Osteoblast (primary cell): Measurements from ENCODE around the gene MORN4. TPM values are rescaled to one million over a fixed set of nuclear protein-coding genes. Genes with fewer than 3 reads are reported as not detected.
A peak's percentile ranks its signal among the peaks of the same experiment; 100 is the strongest.
"Not testable (repeated sequence)": the region's sequence is repeated elsewhere in the genome, so short reads cannot be mapped to it uniquely, and the experiment has no call there.

Source experiments
- DNase-seq: peaks from one replicate; pipeline ENCODE4 v3.0.0; 2011; ENCODE audit warnings: low spot score, mixed read lengths; ENCODE audit not compliant: insufficient read length; ENCODE audit errors: missing footprints
- H2AFZ ChIP-seq: 2 replicates; pipeline ENCODE4 v1.6.0; 2011; ENCODE audit warnings: mild to moderate bottlenecking, low read length
- H3K27ac ChIP-seq: 2 replicates; pipeline ENCODE4 v1.5.1; 2011; ENCODE audit warnings: mild to moderate bottlenecking, low read depth, low read length, moderate library complexity
- H3K27me3 ChIP-seq: 2 replicates; pipeline ENCODE4 v1.6.0; 2012; ENCODE audit warnings: mild to moderate bottlenecking, control low read depth, inconsistent platforms, low read length, moderate library complexity; ENCODE audit not compliant: insufficient read depth
- H3K36me3 ChIP-seq: 2 replicates; pipeline ENCODE4 v1.5.1; 2011; ENCODE audit warnings: mild to moderate bottlenecking, low read length, control low read depth, moderate library complexity; ENCODE audit not compliant: insufficient read depth
- H3K4me1 ChIP-seq: 2 replicates; pipeline ENCODE4 v1.5.1; 2011; ENCODE audit warnings: mild to moderate bottlenecking, low read length, control low read depth, moderate library complexity; ENCODE audit not compliant: insufficient read depth
- H3K4me2 ChIP-seq: 2 replicates; pipeline ENCODE4 v1.6.0; 2011; ENCODE audit warnings: mild to moderate bottlenecking, low read length; ENCODE audit not compliant: insufficient read depth
- H3K4me3 ChIP-seq: fragments of 200-600 bp; sonication (generic); 3 replicates; pipeline ENCODE4 v1.5.1; 2012; ENCODE audit warnings: mild to moderate bottlenecking, low read length, inconsistent platforms; ENCODE audit not compliant: insufficient read depth
- H3K79me2 ChIP-seq: 2 replicates; pipeline ENCODE4 v1.6.0; 2012; ENCODE audit warnings: mild to moderate bottlenecking, low read length, control low read depth, inconsistent platforms; ENCODE audit not compliant: insufficient read depth
- H3K9me3 ChIP-seq: 2 replicates; pipeline ENCODE4 v1.5.1; 2011; ENCODE audit warnings: low read depth, low read length, control low read depth
- H4K20me1 ChIP-seq: 2 replicates; pipeline ENCODE4 v1.6.0; 2012; ENCODE audit warnings: mild to moderate bottlenecking, low read length, control low read depth; ENCODE audit not compliant: insufficient read depth
- CTCF ChIP-seq: IDR thresholded peaks from 2 replicates; pipeline ENCODE4 v1.5.1; 2011; ENCODE audit warnings: mild to moderate bottlenecking, low read depth, low read length, moderate library complexity; ENCODE audit errors: extremely low read depth
- total RNA-seq: library from RNA; depleted of rRNA; stranded (reverse); fragments of >200 nt; gene quantifications from 2 replicates; pipeline ENCODE4 v1.2.3, GENCODE V29; 2012

The MORN4 gene
- total RNA-seq, 1 donor, result 4.0 TPM

GRCh38 chr10:97647556-97647955 lies 14.3 kb upstream of the MORN4 start:
- Histone ChIP-seq H3K79me2 (peaks cover 82% of the 10 kb centered on the region), H3K4me2 (peak overlapping the region; percentile 40)

GRCh38 chr10:97644936-97645335 lies 11.6 kb upstream of the MORN4 start:
- DNase-seq, result no peak
- H3K79me2 ChIP-seq, result peaks cover 77% of the 10 kb centered on the region

More at GRCh38 chr10:97647556-97647955, 14.3 kb upstream of the MORN4 start:
- no peak overlapping the region for H2AFZ ChIP-seq
- no peak for TF ChIP-seq CTCF
- H4K20me1 ChIP-seq, result peaks cover 2% of the 10 kb centered on the region
- peak; percentile 47 for DNase-seq
- H3K27me3 ChIP-seq, result no peaks in the 10 kb centered on the region
- H3K9me3 ChIP-seq, result no peaks in the 10 kb centered on the region
- H3K4me3 ChIP-seq, result no peak overlapping the region
- H3K27ac ChIP-seq, result peak overlapping the region; percentile 28
- H3K36me3 ChIP-seq, result peaks cover 41% of the 10 kb centered on the region
- H3K4me1 ChIP-seq, result peaks cover 45% of the 10 kb centered on the region

GRCh38 chr10:97643441-97643985 lies 10.2 kb upstream of the MORN4 start:
- no peak overlapping the region for H3K4me3 ChIP-seq
- DNase-seq, result no peak
- H3K36me3 ChIP-seq, result peaks cover 21% of the 10 kb centered on the region
- peaks cover 37% of the 10 kb centered on the region for H3K4me1 ChIP-seq
- TF ChIP-seq CTCF, result no peak
- peaks cover 7% of the 10 kb centered on the region for H4K20me1 ChIP-seq
- H3K79me2 ChIP-seq, result peaks cover 73% of the 10 kb centered on the region
- H3K27ac ChIP-seq, result no peak overlapping the region
- no peaks in the 10 kb centered on the region for H3K9me3 ChIP-seq
- H3K27me3 ChIP-seq, result no peaks in the 10 kb centered on the region
- no peak overlapping the region for H2AFZ ChIP-seq
- H3K4me2 ChIP-seq, result no peak overlapping the region

More at GRCh38 chr10:97644936-97645335, 11.6 kb upstream of the MORN4 start:
- Histone ChIP-seq H3K4me1 (peaks cover 50% of the 10 kb centered on the region), H3K9me3 (no peaks in the 10 kb centered on the region), H3K4me3 (no peak overlapping the region), H2AFZ (no peak overlapping the region), H3K36me3 (peaks cover 21% of the 10 kb centered on the region), H3K4me2 (no peak overlapping the region), H3K27me3 (no peaks in the 10 kb centered on the region), H3K27ac (peak overlapping the region; percentile 52), H4K20me1 (peaks cover 7% of the 10 kb centered on the region)
- TF ChIP-seq CTCF, result no peak

GRCh38 chr10:97642471-97643159 lies 9.3 kb upstream of the MORN4 start:
- not testable (repeated sequence) for DNase-seq, H3K27ac ChIP-seq, H3K27me3 ChIP-seq, H3K4me3 ChIP-seq, H3K9me3 ChIP-seq, H4K20me1 ChIP-seq, H2AFZ ChIP-seq
- Histone ChIP-seq H3K4me2 (peak overlapping the region; percentile 94), H3K4me1 (peaks cover 28% of the 10 kb centered on the region), H3K79me2 (peaks cover 66% of the 10 kb centered on the region), H3K36me3 (peaks cover 21% of the 10 kb centered on the region)
